Breast epithelium (tissue), 3 donors: Measurements from ENCODE around the gene MGP.

Experiments used
- CTCF ChIP-seq, 3 donors: fragments of 450-650 bp; IDR thresholded peaks; one replicate each; pipeline ENCODE4 v1.5.1; 2016 to 2017; ENCODE audit warnings: antibody characterized with exemption in 3 of 3, mild to moderate bottlenecking in 3 of 3, moderate library complexity in 3 of 3
- POLR2A ChIP-seq: fragments of 450-650 bp; IDR thresholded peaks from one replicate; pipeline ENCODE4 v1.6.1; 2016; ENCODE audit warnings: antibody characterized with exemption, mild to moderate bottlenecking, moderate library complexity
- POLR2AphosphoS5 ChIP-seq, 3 donors: sonication (generic); formaldehyde crosslinking; IDR thresholded peaks; one replicate each; pipeline ENCODE4 v1.6.1; 2017; ENCODE audit warnings: antibody characterized with exemption in 3 of 3

- TF ChIP-seq CTCF (IDR thresholded peaks at IDR 0.05) (no peak), POLR2A (no peak), POLR2AphosphoS5 (IDR thresholded peaks at IDR 0.05) (no peak)
These were observed 51.1 kb downstream of the MGP start for GRCh38 chr12:14834509-14834908.
